Spleen (tissue), 7 donors: ENCODE data around the gene PVR.

Experiments
- CTCF ChIP-seq, 11 experiments: fragments of 200-600 bp in 7 of 11; fragments of 450-650 bp in 4 of 11; sonication (generic) in 4 of 11; IDR thresholded peaks in 8 of 11; conservative IDR thresholded peaks in 3 of 11; 1 replicate in 7 of 11; 2 replicates in 4 of 11; pipeline versions ENCODE4 v1.4.0 to v1.8.0; 2016 to 2021; ENCODE audit warnings: antibody characterized with exemption in 11 of 11, inconsistent platforms in 4 of 11, mild to moderate bottlenecking in 1 of 11
- POLR2A ChIP-seq, 3 donors: fragments of 450-650 bp; IDR thresholded peaks; one replicate each; pipeline ENCODE4 v1.5.1; 2017; ENCODE audit warnings: antibody characterized with exemption in 3 of 3, mild to moderate bottlenecking in 1 of 3
- POLR2AphosphoS5 ChIP-seq, 3 donors: sonication (generic); formaldehyde crosslinking; IDR thresholded peaks; one replicate each; pipeline ENCODE4 v1.5.1; 2017; ENCODE audit warnings: antibody characterized with exemption in 3 of 3
- donor health status: DM: no; HTN: no; CAD: no; lungs with moderate emphysema.
- donor health status: DM: no; HTN: no; CAD: no.
- donor health status: DM: no; HTN: no; CAD: no.

GRCh38 chr19:44607917-44608316 lies 35.8 kb upstream of the PVR start:
- no peak for TF ChIP-seq POLR2AphosphoS5 (IDR thresholded peaks at IDR 0.05)
- no peak for TF ChIP-seq CTCF (IDR thresholded peaks at IDR 0.05 in 8 of 11, conservative IDR thresholded peaks at IDR 0.05 in 3 of 11)
- no peak for TF ChIP-seq POLR2A (IDR thresholded peaks at IDR 0.05)
